GM18907 (cell line): ENCODE results near the gene TMEM125.

Experiments
- ATAC-seq: cut with Tn5 transposase; IDR thresholded peaks from one replicate; pipeline ENCODE4 v1.9.1; 2021; ENCODE audit warnings: mild to moderate bottlenecking, moderate library complexity; ENCODE audit not compliant: unreplicated experiment

TMEM125 gene

GRCh38 chr1:43288785-43289706 is 19.3 kb downstream of the TMEM125 start:
- ATAC-seq = no peak

GRCh38 chr1:43292216-43292615 is 22.4 kb downstream of the TMEM125 start:
- no peak for ATAC-seq

GRCh38 chr1:43292679-43293078 is 22.9 kb downstream of the TMEM125 start:
- no peak for ATAC-seq

GRCh38 chr1:43293176-43293575 is 23.4 kb downstream of the TMEM125 start:
- ATAC-seq = no peak

- no peak for ATAC-seq
Observed at GRCh38 chr1:43293896-43294760, 24.3 kb downstream of the TMEM125 start.

- no peak for ATAC-seq
Observed at GRCh38 chr1:43294761-43295160, 25.0 kb downstream of the TMEM125 start.

GRCh38 chr1:43296207-43296606 is 26.4 kb downstream of the TMEM125 start:
- ATAC-seq = no peak

GRCh38 chr1:43298055-43298454 is 28.3 kb downstream of the TMEM125 start:
- ATAC-seq = no peak

- no peak for ATAC-seq
Observed at GRCh38 chr1:43299101-43299500, 29.3 kb downstream of the TMEM125 start.

GRCh38 chr1:43300378-43301094 is 30.8 kb downstream of the TMEM125 start, which contains the start of gene TIE1:
TSS of gene TIE1 (plus strand) at chr1:43300982. CDS start at chr1:43301072, 90 bp downstream.
- no peak for ATAC-seq

GRCh38 chr1:43302201-43302600 is 32.4 kb downstream of the TMEM125 start:
- ATAC-seq = no peak

- no peak for ATAC-seq
Observed at GRCh38 chr1:43302721-43303470, 33.1 kb downstream of the TMEM125 start.

- no peak for ATAC-seq
Observed at GRCh38 chr1:43303471-43304313, 33.9 kb downstream of the TMEM125 start.

GRCh38 chr1:43304314-43304681 is 34.5 kb downstream of the TMEM125 start:
- ATAC-seq = no peak

GRCh38 chr1:43304771-43305300 is 35.1 kb downstream of the TMEM125 start:
- ATAC-seq = no peak

- no peak for ATAC-seq
Observed at GRCh38 chr1:43305461-43305860, 35.7 kb downstream of the TMEM125 start.

GRCh38 chr1:43305926-43306687 is 36.3 kb downstream of the TMEM125 start:
- ATAC-seq = no peak

- no peak for ATAC-seq
Observed at GRCh38 chr1:43306688-43307457, 37.1 kb downstream of the TMEM125 start.
